ENCODE measurements around the gene CTSE.

DNA sequence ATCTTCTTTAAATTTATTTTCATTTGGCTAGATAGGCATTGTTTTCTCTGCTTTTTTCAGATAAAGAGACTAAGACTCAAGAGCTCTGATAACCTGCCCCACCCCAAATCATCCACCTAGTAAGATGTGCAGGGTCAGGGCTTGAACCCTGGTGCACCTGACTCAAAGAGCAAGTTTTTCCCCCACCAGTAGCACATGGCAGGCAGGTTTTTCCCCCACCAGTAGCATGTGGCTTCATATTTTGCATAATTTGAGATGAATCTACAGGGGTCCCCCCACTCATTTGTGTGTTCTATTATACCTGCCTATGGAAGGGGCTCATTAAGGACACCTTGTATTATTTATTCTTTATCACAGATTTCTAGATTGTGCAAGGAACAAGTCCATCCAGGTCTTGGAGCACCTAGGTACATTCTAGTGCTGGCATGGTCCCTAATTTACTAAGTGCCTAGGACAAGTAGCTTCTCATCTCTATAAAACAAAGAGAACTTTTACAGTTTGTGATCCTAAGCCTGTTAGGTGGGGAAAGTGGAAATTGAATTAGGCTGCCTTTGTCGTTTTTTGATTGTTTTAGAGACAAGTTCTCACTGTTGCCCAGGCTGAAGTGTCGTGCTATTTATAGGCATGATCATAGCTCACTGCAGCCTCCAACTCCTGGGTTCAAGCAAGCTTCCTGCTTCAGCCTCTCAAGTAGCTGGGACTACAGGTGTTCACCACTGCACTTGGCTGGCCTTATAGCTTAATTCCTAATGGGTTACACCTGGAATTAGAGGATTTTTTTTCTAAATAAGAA is 13.2 kb upstream of the CTSE start:
- TF ChIP-seq RAD21 (conservative IDR thresholded peaks at IDR 0.05 in 1 of 2, IDR thresholded peaks at IDR 0.05 in 1 of 2), result no peak
- TF ChIP-seq, protein P1, sequence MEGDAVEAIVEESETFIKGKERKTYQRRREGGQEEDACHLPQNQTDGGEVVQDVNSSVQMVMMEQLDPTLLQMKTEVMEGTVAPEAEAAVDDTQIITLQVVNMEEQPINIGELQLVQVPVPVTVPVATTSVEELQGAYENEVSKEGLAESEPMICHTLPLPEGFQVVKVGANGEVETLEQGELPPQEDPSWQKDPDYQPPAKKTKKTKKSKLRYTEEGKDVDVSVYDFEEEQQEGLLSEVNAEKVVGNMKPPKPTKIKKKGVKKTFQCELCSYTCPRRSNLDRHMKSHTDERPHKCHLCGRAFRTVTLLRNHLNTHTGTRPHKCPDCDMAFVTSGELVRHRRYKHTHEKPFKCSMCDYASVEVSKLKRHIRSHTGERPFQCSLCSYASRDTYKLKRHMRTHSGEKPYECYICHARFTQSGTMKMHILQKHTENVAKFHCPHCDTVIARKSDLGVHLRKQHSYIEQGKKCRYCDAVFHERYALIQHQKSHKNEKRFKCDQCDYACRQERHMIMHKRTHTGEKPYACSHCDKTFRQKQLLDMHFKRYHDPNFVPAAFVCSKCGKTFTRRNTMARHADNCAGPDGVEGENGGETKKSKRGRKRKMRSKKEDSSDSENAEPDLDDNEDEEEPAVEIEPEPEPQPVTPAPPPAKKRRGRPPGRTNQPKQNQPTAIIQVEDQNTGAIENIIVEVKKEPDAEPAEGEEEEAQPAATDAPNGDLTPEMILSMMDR (IDR thresholded peaks at IDR 0.05), result no peak
- TF ChIP-seq, protein P2, sequence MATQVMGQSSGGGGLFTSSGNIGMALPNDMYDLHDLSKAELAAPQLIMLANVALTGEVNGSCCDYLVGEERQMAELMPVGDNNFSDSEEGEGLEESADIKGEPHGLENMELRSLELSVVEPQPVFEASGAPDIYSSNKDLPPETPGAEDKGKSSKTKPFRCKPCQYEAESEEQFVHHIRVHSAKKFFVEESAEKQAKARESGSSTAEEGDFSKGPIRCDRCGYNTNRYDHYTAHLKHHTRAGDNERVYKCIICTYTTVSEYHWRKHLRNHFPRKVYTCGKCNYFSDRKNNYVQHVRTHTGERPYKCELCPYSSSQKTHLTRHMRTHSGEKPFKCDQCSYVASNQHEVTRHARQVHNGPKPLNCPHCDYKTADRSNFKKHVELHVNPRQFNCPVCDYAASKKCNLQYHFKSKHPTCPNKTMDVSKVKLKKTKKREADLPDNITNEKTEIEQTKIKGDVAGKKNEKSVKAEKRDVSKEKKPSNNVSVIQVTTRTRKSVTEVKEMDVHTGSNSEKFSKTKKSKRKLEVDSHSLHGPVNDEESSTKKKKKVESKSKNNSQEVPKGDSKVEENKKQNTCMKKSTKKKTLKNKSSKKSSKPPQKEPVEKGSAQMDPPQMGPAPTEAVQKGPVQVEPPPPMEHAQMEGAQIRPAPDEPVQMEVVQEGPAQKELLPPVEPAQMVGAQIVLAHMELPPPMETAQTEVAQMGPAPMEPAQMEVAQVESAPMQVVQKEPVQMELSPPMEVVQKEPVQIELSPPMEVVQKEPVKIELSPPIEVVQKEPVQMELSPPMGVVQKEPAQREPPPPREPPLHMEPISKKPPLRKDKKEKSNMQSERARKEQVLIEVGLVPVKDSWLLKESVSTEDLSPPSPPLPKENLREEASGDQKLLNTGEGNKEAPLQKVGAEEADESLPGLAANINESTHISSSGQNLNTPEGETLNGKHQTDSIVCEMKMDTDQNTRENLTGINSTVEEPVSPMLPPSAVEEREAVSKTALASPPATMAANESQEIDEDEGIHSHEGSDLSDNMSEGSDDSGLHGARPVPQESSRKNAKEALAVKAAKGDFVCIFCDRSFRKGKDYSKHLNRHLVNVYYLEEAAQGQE (IDR thresholded peaks at IDR 0.05), result no peak
- no peak for TF ChIP-seq POLR2AphosphoS2 (conservative IDR thresholded peaks at IDR 0.05; ENCODE audit: low read length)
- no peak for TF ChIP-seq NR3C1 (IDR thresholded peaks at IDR 0.05)
- TF ChIP-seq MYC (IDR thresholded peaks at IDR 0.05; ENCODE audit: borderline replicate concordance, low read length), result no peak
- no peak for TF ChIP-seq SMC3 (IDR thresholded peaks at IDR 0.05)
- no peak for TF ChIP-seq KDM1A (IDR thresholded peaks at IDR 0.05; ENCODE audit: low read depth)
- TF ChIP-seq POLR2A (IDR thresholded peaks at IDR 0.05; ENCODE audit: low read length), result no peak
- no peak for TF ChIP-seq MAZ (IDR thresholded peaks at IDR 0.05; ENCODE audit: borderline replicate concordance, low read depth, low read length)
- TF ChIP-seq RFX5 (IDR thresholded peaks at IDR 0.05), result no peak
- TF ChIP-seq CHD2 (IDR thresholded peaks at IDR 0.05; ENCODE audit: low read length, partially characterized antibody), result no peak
